Lower leg skin (tissue), 3 donors: Measurements from ENCODE around the gene DBH.

ENCODE experiments used
- CTCF ChIP-seq, 3 donors: fragments of 450-650 bp; IDR thresholded peaks; one replicate each; pipeline ENCODE4 v1.5.1; 2016; ENCODE audit warnings: antibody characterized with exemption in 3 of 3, mild to moderate bottlenecking in 3 of 3, moderate library complexity in 2 of 3
- POLR2A ChIP-seq, 2 donors: fragments of 450-650 bp; IDR thresholded peaks; one replicate each; pipeline ENCODE4 v1.6.1; 2016 to 2017; ENCODE audit warnings: antibody characterized with exemption in 2 of 2, mild to moderate bottlenecking in 1 of 2, moderate library complexity in 1 of 2

GRCh38 chr9:133590231-133590855 lies 45.8 kb upstream of the DBH start:
- TF ChIP-seq CTCF (IDR thresholded peaks at IDR 0.05), result no peak
- no peak for TF ChIP-seq POLR2A (IDR thresholded peaks at IDR 0.05)
